Spleen (tissue), 7 donors: ENCODE data around the gene WWC1.

Experiments used
- POLR2A ChIP-seq, 3 donors: fragments of 450-650 bp; IDR thresholded peaks; one replicate each; pipeline ENCODE4 v1.5.1; 2017; ENCODE audit warnings: antibody characterized with exemption in 3 of 3, mild to moderate bottlenecking in 1 of 3
- TF ChIP-seq, protein P1 (sequence below), 11 experiments: fragments of 200-600 bp in 7 of 11; fragments of 450-650 bp in 4 of 11; sonication (generic) in 4 of 11; IDR thresholded peaks in 8 of 11; conservative IDR thresholded peaks in 3 of 11; 1 replicate in 7 of 11; 2 replicates in 4 of 11; pipeline versions ENCODE4 v1.4.0 to v1.8.0; 2016 to 2021; ENCODE audit warnings: antibody characterized with exemption in 11 of 11, inconsistent platforms in 4 of 11, mild to moderate bottlenecking in 1 of 11
- donor health status: DM: no; HTN: no; CAD: no; lungs with moderate emphysema.
- donor health status: DM: no; HTN: no; CAD: no.
- donor health status: DM: no; HTN: no; CAD: no.

DNA sequence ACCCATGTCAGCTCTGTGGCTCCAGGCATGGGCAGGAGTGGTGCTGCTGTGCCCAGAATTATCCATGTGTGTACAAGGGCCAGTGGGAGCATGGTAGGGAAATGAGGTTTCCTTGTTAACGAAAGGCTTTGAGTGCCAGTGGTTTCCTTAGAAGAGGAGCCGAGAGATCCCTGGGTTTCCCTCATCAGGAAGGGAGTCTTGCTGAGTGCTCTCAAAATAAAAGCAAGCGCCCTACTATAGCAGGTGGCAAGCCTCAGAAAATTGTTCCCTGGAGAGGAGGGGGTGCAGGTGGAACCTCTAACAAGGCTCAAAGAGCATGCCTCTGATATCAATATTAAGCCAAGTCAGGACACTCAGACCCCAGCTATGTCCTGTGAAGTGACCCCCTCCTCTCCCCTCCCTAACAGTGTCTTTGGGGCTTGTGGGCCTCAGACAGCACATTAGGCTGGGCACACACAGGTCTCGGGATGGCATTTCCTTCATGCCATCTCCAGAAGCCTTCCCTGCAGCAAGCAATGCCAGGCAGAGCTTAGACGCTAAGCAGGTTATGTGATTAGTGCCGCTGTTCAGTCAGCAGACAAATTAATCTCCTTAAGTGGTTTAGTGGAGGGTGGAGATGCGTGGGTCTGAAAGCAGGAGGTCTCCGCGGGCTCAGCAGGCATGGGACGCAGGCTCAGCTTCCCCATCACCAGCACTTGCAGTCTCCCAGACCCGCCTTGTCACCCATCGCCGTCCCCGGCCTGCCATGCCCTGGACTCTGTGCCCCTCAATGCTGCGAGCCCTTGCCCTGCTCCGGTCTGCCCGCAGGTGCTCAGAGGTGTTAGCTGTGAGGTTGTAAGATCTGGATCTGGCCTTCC is 134.8 kb downstream of the WWC1 start:
- TF ChIP-seq, protein P1, sequence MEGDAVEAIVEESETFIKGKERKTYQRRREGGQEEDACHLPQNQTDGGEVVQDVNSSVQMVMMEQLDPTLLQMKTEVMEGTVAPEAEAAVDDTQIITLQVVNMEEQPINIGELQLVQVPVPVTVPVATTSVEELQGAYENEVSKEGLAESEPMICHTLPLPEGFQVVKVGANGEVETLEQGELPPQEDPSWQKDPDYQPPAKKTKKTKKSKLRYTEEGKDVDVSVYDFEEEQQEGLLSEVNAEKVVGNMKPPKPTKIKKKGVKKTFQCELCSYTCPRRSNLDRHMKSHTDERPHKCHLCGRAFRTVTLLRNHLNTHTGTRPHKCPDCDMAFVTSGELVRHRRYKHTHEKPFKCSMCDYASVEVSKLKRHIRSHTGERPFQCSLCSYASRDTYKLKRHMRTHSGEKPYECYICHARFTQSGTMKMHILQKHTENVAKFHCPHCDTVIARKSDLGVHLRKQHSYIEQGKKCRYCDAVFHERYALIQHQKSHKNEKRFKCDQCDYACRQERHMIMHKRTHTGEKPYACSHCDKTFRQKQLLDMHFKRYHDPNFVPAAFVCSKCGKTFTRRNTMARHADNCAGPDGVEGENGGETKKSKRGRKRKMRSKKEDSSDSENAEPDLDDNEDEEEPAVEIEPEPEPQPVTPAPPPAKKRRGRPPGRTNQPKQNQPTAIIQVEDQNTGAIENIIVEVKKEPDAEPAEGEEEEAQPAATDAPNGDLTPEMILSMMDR (IDR thresholded peaks at IDR 0.05 in 8 of 11, conservative IDR thresholded peaks at IDR 0.05 in 3 of 11) = no peak
- no peak for TF ChIP-seq POLR2A (IDR thresholded peaks at IDR 0.05)
